Common myeloid progenitor, CD34-positive (primary cell): ENCODE measurements around the gene PRR23E.
A peak's percentile ranks its signal among the peaks of the same experiment; 100 is the strongest.

Experiments
- CTCF ChIA-PET: fragments of 350-600 bp; sonication (Branson Sonifier 250); formaldehyde crosslinking; loops from one replicate; lab custom pipeline; 2021; ENCODE audit warnings: antibody characterized with exemption; lab: Charles Lee
- POLR2A ChIA-PET: fragments of 350-600 bp; sonication (Branson Sonifier 250); formaldehyde crosslinking; loops from one replicate; lab custom pipeline; 2021; ENCODE audit warnings: antibody characterized with exemption; lab: Charles Lee
- DNase-seq, 3 donors: peaks; one replicate each; pipeline versions ENCODE4 v3.0.0 to v3.0.0-alpha.2; 2013
- H3K27ac ChIP-seq, 2 experiments: 1 replicate in 1 of 2; 2 replicates in 1 of 2; pipeline ENCODE4 v1.7.0; 2013; ENCODE audit warnings: inconsistent platforms in 2 of 2, low read length in 2 of 2, mild to moderate bottlenecking in 2 of 2, low read depth in 1 of 2, moderate library complexity in 1 of 2; ENCODE audit not compliant: severe bottlenecking in 2 of 2, insufficient read depth in 1 of 2, poor library complexity in 1 of 2
- H3K27me3 ChIP-seq, 5 experiments: replicated peaks in 2 of 5; 1 replicate in 3 of 5; 2 replicates in 2 of 5; pipeline versions ENCODE4 v1.6.1 to v1.7.0; 2013; ENCODE audit warnings: low read length in 4 of 5, mild to moderate bottlenecking in 2 of 5, moderate library complexity in 2 of 5, inconsistent platforms in 1 of 5; ENCODE audit not compliant: insufficient read depth in 5 of 5, control insufficient read depth in 4 of 5
- H3K36me3 ChIP-seq, 4 experiments: 1 replicate in 2 of 4; 2 replicates in 2 of 4; pipeline versions ENCODE4 v1.6.1 to v1.7.0; 2013; ENCODE audit warnings: low read length in 3 of 4, control low read depth in 1 of 4, mild to moderate bottlenecking in 1 of 4; ENCODE audit not compliant: control insufficient read depth in 4 of 4, insufficient read depth in 4 of 4
- H3K4me1 ChIP-seq, 4 experiments: 1 replicate in 3 of 4; 2 replicates in 1 of 4; pipeline versions ENCODE4 v1.6.1 to v1.7.1; 2013; ENCODE audit warnings: low read length in 3 of 4, mild to moderate bottlenecking in 3 of 4, control low read depth in 1 of 4, inconsistent platforms in 1 of 4, moderate library complexity in 1 of 4; ENCODE audit not compliant: control insufficient read depth in 4 of 4, insufficient read depth in 4 of 4; ENCODE audit errors: control extremely low read depth in 1 of 4
- H3K4me3 ChIP-seq, 7 experiments: 1 replicate in 4 of 7; 2 replicates in 3 of 7; pipeline versions ENCODE4 v1.5.1 to v1.7.0; 2013; ENCODE audit warnings: mild to moderate bottlenecking in 7 of 7, low read length in 6 of 7, moderate library complexity in 6 of 7, inconsistent platforms in 2 of 7, low read depth in 2 of 7, control low read depth in 1 of 7; ENCODE audit not compliant: insufficient read depth in 4 of 7, control insufficient read depth in 1 of 7; ENCODE audit errors: extremely low read depth in 1 of 7
- H3K9me3 ChIP-seq, 5 experiments: 1 replicate in 4 of 5; 2 replicates in 1 of 5; pipeline versions ENCODE4 v1.6.1 to v1.7.1; 2013; ENCODE audit warnings: low read length in 4 of 5, mild to moderate bottlenecking in 2 of 5, inconsistent platforms in 1 of 5, low read depth in 1 of 5, moderate library complexity in 1 of 5; ENCODE audit not compliant: control insufficient read depth in 4 of 5, insufficient read depth in 2 of 5; ENCODE audit errors: control extremely low read depth in 1 of 5
- WGBS: methylation state at CpG from one replicate; pipeline ENCODE4 v1.1.5; 2013; ENCODE audit not compliant: insufficient coverage; 5-methylcytosine and 5-hydroxymethylcytosine counted together

The PRR23E gene

GRCh38 chr3:127157171-127157828 is 35.6 kb upstream of the PRR23E start:
- no peak for DNase-seq
- Histone ChIP-seq H3K27me3 (peaks cover 0 to 58% (median 0%) of the 10 kb centered on the region in 5 experiments), H3K9me3 (peaks cover 0 to 3% (median 0%) of the 10 kb centered on the region in 5 experiments), H3K36me3 (no peaks in the 10 kb centered on the region), H3K27ac (no peak overlapping the region), H3K4me1 (no peaks in the 10 kb centered on the region), H3K4me3 (no peak overlapping the region)
- ChIA-PET POLR2A (no interaction called here), CTCF (no interaction called here)
- 39% methylated on average over 9 of the region's 14 CpGs for WGBS

DNA sequence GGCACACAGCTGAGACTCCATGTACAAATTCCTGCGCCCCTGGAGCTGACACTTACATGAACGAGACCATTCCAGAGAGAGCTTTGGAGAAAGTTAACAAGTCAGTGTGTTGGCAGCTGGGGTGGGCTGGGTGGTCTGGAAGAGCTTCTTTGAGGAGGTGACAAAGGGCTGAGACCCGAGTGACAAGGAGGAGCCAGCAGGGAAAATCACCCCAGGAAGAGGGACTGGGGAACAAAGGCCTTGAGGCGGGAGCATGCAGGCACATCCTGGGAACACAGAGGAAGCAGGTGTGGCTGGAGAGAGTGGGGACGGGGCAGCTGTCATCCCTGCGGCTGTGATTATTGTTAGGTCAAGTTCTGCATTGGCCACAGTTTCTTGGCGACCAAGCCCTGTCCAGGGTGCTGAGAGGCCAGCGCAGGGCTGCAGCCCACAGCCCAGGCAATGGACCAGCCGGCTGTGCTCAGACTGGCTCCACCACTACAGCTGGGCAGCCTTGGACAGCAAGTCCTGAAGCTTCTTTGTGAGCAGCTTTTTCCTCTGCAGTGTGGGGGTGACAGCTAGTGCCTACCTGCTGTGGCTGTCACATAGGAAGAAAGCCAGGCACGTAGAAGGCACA is 34.2 kb upstream of the PRR23E start:
- Histone ChIP-seq H3K27ac (no peak overlapping the region), H3K4me1 (no peaks in the 10 kb centered on the region), H3K4me3 (no peak overlapping the region), H3K36me3 (no peaks in the 10 kb centered on the region), H3K27me3 (peaks cover 0 to 59% (median 0%) of the 10 kb centered on the region in 5 experiments), H3K9me3 (peaks cover 0 to 3% (median 0%) of the 10 kb centered on the region in 5 experiments)
- ChIA-PET POLR2A (no interaction called here), CTCF (no interaction called here)
- WGBS, result 35% methylated on average over 9 of the region's 10 CpGs
- DNase-seq, result no peak

DNA sequence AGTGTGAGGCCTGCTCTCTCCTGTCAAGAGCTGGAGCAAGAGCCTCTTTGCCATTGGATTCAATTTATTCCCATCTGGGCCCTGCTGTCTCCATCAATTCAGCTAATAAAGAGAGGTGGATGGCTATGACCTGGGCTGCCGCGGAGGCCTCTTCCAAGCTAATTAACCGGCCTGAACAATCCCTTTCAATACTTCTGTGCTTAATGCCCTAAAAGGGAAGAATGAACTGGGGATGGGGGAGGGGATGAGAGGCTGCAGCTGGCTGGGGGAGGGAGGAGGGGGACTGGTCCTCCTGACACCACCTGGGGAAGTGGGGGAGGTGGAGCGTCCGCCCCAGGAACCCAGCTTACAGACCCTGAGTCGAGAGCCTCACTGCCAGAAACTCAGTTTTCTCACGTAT is 33.4 kb upstream of the PRR23E start:
- ChIA-PET CTCF (no interaction called here), POLR2A (no interaction called here)
- no peaks in the 10 kb centered on the region for H3K36me3 ChIP-seq
- no peaks in the 10 kb centered on the region for H3K4me1 ChIP-seq
- no peak overlapping the region for H3K27ac ChIP-seq
- 29% methylated on average over 2 of the region's 7 CpGs for WGBS
- H3K27me3 ChIP-seq, result peaks cover 0 to 59% (median 0%) of the 10 kb centered on the region in 5 experiments
- no peak overlapping the region for H3K4me3 ChIP-seq
- DNase-seq, result no peak
- H3K9me3 ChIP-seq, result peaks cover 0 to 3% (median 0%) of the 10 kb centered on the region in 5 experiments

GRCh38 chr3:127161236-127161635 is 31.7 kb upstream of the PRR23E start:
- Histone ChIP-seq H3K4me1 (no peaks in the 10 kb centered on the region), H3K27me3 (peaks cover 0 to 55% (median 0%) of the 10 kb centered on the region in 5 experiments), H3K4me3 (no peak overlapping the region), H3K9me3 (peaks cover 0 to 3% (median 0%) of the 10 kb centered on the region in 5 experiments), H3K27ac (no peak overlapping the region), H3K36me3 (no peaks in the 10 kb centered on the region)
- WGBS, result 100% methylated on average over 2 of the region's 2 CpGs
- no peak for DNase-seq
- ChIA-PET CTCF (no interaction called here), POLR2A (no interaction called here)

DNA sequence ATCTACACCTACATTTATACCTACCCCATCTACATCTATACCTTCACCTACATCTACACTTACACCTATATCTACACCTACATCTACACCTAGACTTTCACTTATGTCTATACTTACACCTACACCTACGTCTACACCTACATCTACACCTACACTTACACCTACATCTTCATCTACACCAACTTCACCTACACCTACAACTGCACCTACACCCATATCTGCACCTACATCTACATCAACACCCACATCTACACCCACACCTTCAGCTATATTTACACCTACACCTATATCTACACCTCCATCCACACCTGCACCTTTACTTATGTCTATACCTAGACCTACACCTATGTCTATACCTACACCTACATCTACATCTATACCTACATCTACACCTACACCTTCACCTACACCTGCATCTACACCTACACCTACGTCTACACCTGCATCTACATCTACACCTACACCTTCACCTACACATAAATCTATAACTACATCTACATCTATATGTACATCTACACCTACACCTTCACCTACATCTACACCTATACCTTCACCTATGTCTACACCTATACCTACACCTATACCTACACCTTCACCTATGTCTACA is 30.9 kb upstream of the PRR23E start:
- ChIA-PET POLR2A (no interaction called here), CTCF (no interaction called here)
- Histone ChIP-seq H3K4me1 (no peaks in the 10 kb centered on the region), H3K27me3 (peaks cover 0 to 52% (median 0%) of the 10 kb centered on the region in 5 experiments), H3K36me3 (no peaks in the 10 kb centered on the region), H3K4me3 (no peak overlapping the region), H3K9me3 (peaks cover 0 to 3% (median 0%) of the 10 kb centered on the region in 5 experiments), H3K27ac (no peak overlapping the region)
- 100% methylated on average over 1 of the region's 2 CpGs for WGBS
- no peak for DNase-seq

DNA sequence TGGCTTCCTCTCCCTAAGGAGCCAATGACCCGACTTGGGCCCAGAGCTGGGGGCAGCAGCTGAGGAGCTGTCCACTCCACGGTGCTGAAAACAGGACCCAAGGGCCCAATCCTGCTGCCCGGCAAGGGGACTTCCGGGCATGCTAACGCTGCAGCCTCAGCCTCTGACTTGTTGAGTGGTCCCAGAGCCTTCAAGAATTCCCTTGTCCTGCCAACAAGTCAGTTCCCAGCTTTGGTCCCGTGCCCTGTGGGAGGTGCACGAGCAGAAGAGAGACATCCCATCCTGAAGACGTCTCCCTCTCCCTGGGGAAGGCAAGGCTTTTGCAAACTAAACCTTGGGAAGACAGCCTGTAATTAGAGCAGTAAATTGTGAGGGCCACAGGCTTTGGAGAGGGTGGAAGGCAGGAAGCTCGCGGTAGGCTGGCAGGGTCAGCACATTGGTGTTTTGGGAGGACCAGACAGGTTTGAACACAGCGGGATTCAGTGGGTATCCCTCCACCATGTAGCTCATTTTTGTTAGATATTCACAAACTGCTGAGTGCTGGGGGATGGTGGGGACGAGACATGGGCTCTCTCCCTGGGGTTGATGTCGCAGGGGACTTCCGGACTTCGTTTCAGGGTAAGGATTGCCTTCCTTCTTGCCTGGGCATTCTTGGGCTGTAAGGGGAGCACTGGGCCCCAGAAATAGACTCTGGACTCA is 29.8 kb upstream of the PRR23E start:
- CTCF ChIA-PET, result interaction anchor here (1.1 kb wide), 1 partner anchor 22 kb away, joined by 3 read pairs; no protein-coding TSS in a partner anchor
- no peak overlapping the region for H3K27ac ChIP-seq
- 49% methylated on average over 15 of the region's 15 CpGs for WGBS
- peak in 2 of 3 donors; percentile 26 for DNase-seq
- H3K9me3 ChIP-seq, result peaks cover 0 to 3% (median 0%) of the 10 kb centered on the region in 5 experiments
- H3K4me3 ChIP-seq, result no peak overlapping the region
- no peaks in the 10 kb centered on the region for H3K4me1 ChIP-seq
- H3K36me3 ChIP-seq, result no peaks in the 10 kb centered on the region
- POLR2A ChIA-PET, result no interaction called here
- peaks cover 0 to 52% (median 0%) of the 10 kb centered on the region in 5 experiments for H3K27me3 ChIP-seq
